ENCODE results near the gene EPHB1.

The EPHB1 gene

GRCh38 chr3:134972836-134973455, 177.9 kb downstream of the EPHB1 start:
- Mint-ChIP-seq H3K36me3 (ENCODE audit: low read depth) (no peaks in the 10 kb centered on the region), H3K4me3 (no peak overlapping the region), H3K27ac (no peak overlapping the region), H3K9me3 (no peaks in the 10 kb centered on the region), H3K4me1 (ENCODE audit: low read depth) (no peaks in the 10 kb centered on the region), H3K27me3 (peaks cover 1% of the 10 kb centered on the region)
- intact Hi-C loops (cut with micrococcal nuclease), result no loop called here

GRCh38 chr3:134974624-134975023, 179.6 kb downstream of the EPHB1 start:
- Mint-ChIP-seq H3K9me3 (no peaks in the 10 kb centered on the region), H3K4me3 (no peak overlapping the region), H3K36me3 (ENCODE audit: low read depth) (no peaks in the 10 kb centered on the region), H3K27ac (no peak overlapping the region), H3K4me1 (ENCODE audit: low read depth) (no peaks in the 10 kb centered on the region), H3K27me3 (peaks cover 1% of the 10 kb centered on the region)
- intact Hi-C loops (cut with micrococcal nuclease), result no loop called here

GRCh38 chr3:134976948-134977347, 181.9 kb downstream of the EPHB1 start:
- no peak overlapping the region for H3K27ac Mint-ChIP-seq
- intact Hi-C loops (cut with micrococcal nuclease), result no loop called here
- H3K4me1 Mint-ChIP-seq (ENCODE audit: low read depth), result no peaks in the 10 kb centered on the region
- no peaks in the 10 kb centered on the region for H3K27me3 Mint-ChIP-seq
- no peak overlapping the region for H3K4me3 Mint-ChIP-seq
- no peaks in the 10 kb centered on the region for H3K9me3 Mint-ChIP-seq
- H3K36me3 Mint-ChIP-seq (ENCODE audit: low read depth), result no peaks in the 10 kb centered on the region

GRCh38 chr3:134978658-134979057, 183.6 kb downstream of the EPHB1 start:
- Mint-ChIP-seq H3K36me3 (ENCODE audit: low read depth) (no peaks in the 10 kb centered on the region), H3K4me3 (no peak overlapping the region), H3K27me3 (no peaks in the 10 kb centered on the region), H3K9me3 (no peaks in the 10 kb centered on the region), H3K27ac (no peak overlapping the region), H3K4me1 (ENCODE audit: low read depth) (no peaks in the 10 kb centered on the region)
- intact Hi-C loops (cut with micrococcal nuclease), result no loop called here

GRCh38 chr3:134985864-134986715, 191.0 kb downstream of the EPHB1 start:
- H3K9me3 Mint-ChIP-seq, result no peaks in the 10 kb centered on the region
- no peaks in the 10 kb centered on the region for H3K36me3 Mint-ChIP-seq (ENCODE audit: low read depth)

GRCh38 chr3:134988666-134989065, 193.6 kb downstream of the EPHB1 start:
- Mint-ChIP-seq H3K27me3 (no peaks in the 10 kb centered on the region), H3K36me3 (ENCODE audit: low read depth) (no peaks in the 10 kb centered on the region), H3K4me3 (no peak overlapping the region), H3K9me3 (no peaks in the 10 kb centered on the region), H3K27ac (no peak overlapping the region), H3K4me1 (ENCODE audit: low read depth) (peaks cover 5% of the 10 kb centered on the region)
- intact Hi-C loops (cut with micrococcal nuclease), result no loop called here

More at GRCh38 chr3:134985864-134986715, 191.0 kb downstream of the EPHB1 start:
- Mint-ChIP-seq H3K27me3 (no peaks in the 10 kb centered on the region), H3K4me3 (no peak overlapping the region), H3K4me1 (ENCODE audit: low read depth) (no peaks in the 10 kb centered on the region), H3K27ac (no peak overlapping the region)
- intact Hi-C loops (cut with micrococcal nuclease), result no loop called here

GRCh38 chr3:134991003-134991402, 195.9 kb downstream of the EPHB1 start:
- Mint-ChIP-seq H3K27ac (no peak overlapping the region), H3K4me1 (ENCODE audit: low read depth) (peaks cover 5% of the 10 kb centered on the region), H3K4me3 (no peak overlapping the region), H3K36me3 (ENCODE audit: low read depth) (no peaks in the 10 kb centered on the region), H3K27me3 (peaks cover 4% of the 10 kb centered on the region), H3K9me3 (no peaks in the 10 kb centered on the region)
- intact Hi-C loops (cut with micrococcal nuclease), result no loop called here

GRCh38 chr3:134991472-134992010, 196.5 kb downstream of the EPHB1 start:
- H3K27me3 Mint-ChIP-seq, result peaks cover 4% of the 10 kb centered on the region
- H3K9me3 Mint-ChIP-seq, result no peaks in the 10 kb centered on the region
- no peak overlapping the region for H3K4me3 Mint-ChIP-seq
- peaks cover 5% of the 10 kb centered on the region for H3K4me1 Mint-ChIP-seq (ENCODE audit: low read depth)
- H3K27ac Mint-ChIP-seq, result no peak overlapping the region
- intact Hi-C loops (cut with micrococcal nuclease), result no loop called here
- H3K36me3 Mint-ChIP-seq (ENCODE audit: low read depth), result no peaks in the 10 kb centered on the region

- Mint-ChIP-seq H3K9me3 (no peaks in the 10 kb centered on the region), H3K27me3 (peaks cover 4% of the 10 kb centered on the region), H3K4me3 (no peak overlapping the region), H3K4me1 (ENCODE audit: low read depth) (peaks cover 5% of the 10 kb centered on the region), H3K36me3 (ENCODE audit: low read depth) (no peaks in the 10 kb centered on the region), H3K27ac (no peak overlapping the region)
- intact Hi-C loops (cut with micrococcal nuclease), result no loop called here
Measured at GRCh38 chr3:134992180-134992579, 197.1 kb downstream of the EPHB1 start.

- peaks cover 4% of the 10 kb centered on the region for H3K27me3 Mint-ChIP-seq
- H3K36me3 Mint-ChIP-seq (ENCODE audit: low read depth), result no peaks in the 10 kb centered on the region
- H3K4me1 Mint-ChIP-seq (ENCODE audit: low read depth), result peaks cover 5% of the 10 kb centered on the region
- no peaks in the 10 kb centered on the region for H3K9me3 Mint-ChIP-seq
- no peak overlapping the region for H3K27ac Mint-ChIP-seq
- intact Hi-C loops (cut with micrococcal nuclease), result no loop called here
- H3K4me3 Mint-ChIP-seq, result no peak overlapping the region
Measured at GRCh38 chr3:134992586-134992985, 197.5 kb downstream of the EPHB1 start.

- no peaks in the 10 kb centered on the region for H3K36me3 Mint-ChIP-seq (ENCODE audit: low read depth)
- peaks cover 5% of the 10 kb centered on the region for H3K4me1 Mint-ChIP-seq (ENCODE audit: low read depth)
- H3K4me3 Mint-ChIP-seq, result no peak overlapping the region
- no peak overlapping the region for H3K27ac Mint-ChIP-seq
- peaks cover 4% of the 10 kb centered on the region for H3K27me3 Mint-ChIP-seq
- no peaks in the 10 kb centered on the region for H3K9me3 Mint-ChIP-seq
- intact Hi-C loops (cut with micrococcal nuclease), result no loop called here
Measured at GRCh38 chr3:134993011-134993410, 198.0 kb downstream of the EPHB1 start.

- peaks cover 9% of the 10 kb centered on the region for H3K27me3 Mint-ChIP-seq
- H3K4me1 Mint-ChIP-seq (ENCODE audit: low read depth), result no peaks in the 10 kb centered on the region
- intact Hi-C loops (cut with micrococcal nuclease), result no loop called here
- H3K4me3 Mint-ChIP-seq, result no peak overlapping the region
- no peaks in the 10 kb centered on the region for H3K36me3 Mint-ChIP-seq (ENCODE audit: low read depth)
- H3K9me3 Mint-ChIP-seq, result no peaks in the 10 kb centered on the region
- no peak overlapping the region for H3K27ac Mint-ChIP-seq
Measured at GRCh38 chr3:134998158-134998557, 203.1 kb downstream of the EPHB1 start.

GRCh38 chr3:134998855-134999254, 203.8 kb downstream of the EPHB1 start:
- no peak overlapping the region for H3K27ac Mint-ChIP-seq
- intact Hi-C loops (cut with micrococcal nuclease), result no loop called here

GRCh38 chr3:135000465-135000864, 205.4 kb downstream of the EPHB1 start:
- H3K4me1 Mint-ChIP-seq (ENCODE audit: low read depth), result no peaks in the 10 kb centered on the region
- H3K9me3 Mint-ChIP-seq, result peaks cover under 1% of the 10 kb centered on the region
- no peak overlapping the region for H3K4me3 Mint-ChIP-seq
- intact Hi-C loops (cut with micrococcal nuclease), result no loop called here
- peaks cover 5% of the 10 kb centered on the region for H3K27me3 Mint-ChIP-seq
- no peaks in the 10 kb centered on the region for H3K36me3 Mint-ChIP-seq (ENCODE audit: low read depth)
- no peak overlapping the region for H3K27ac Mint-ChIP-seq

More at GRCh38 chr3:134998855-134999254, 203.8 kb downstream of the EPHB1 start:
- Mint-ChIP-seq H3K4me3 (no peak overlapping the region), H3K9me3 (no peaks in the 10 kb centered on the region), H3K4me1 (ENCODE audit: low read depth) (no peaks in the 10 kb centered on the region), H3K36me3 (ENCODE audit: low read depth) (no peaks in the 10 kb centered on the region), H3K27me3 (peaks cover 9% of the 10 kb centered on the region)

Measured in dendritic cell treated with granulocyte-macrophage colony-stimulating factor and Interleukin-4, amounts not matched to agents 40 ng/mL and 50 ng/mL, for 4 days (primary cell).